HCT116 (cell line): ENCODE results near the gene UBTD1. TPM values are rescaled to one million over a fixed set of nuclear protein-coding genes. Genes with fewer than 3 reads are reported as not detected.

Source experiments
- ATAC-seq: fragments of 200-7000 bp; cut with Tn5 transposase; 2 replicates; pipeline ENCODE4 v1.9.1; 2020; ENCODE audit warnings: mild to moderate bottlenecking, moderate library complexity
- BruUV-seq: library from RNA; stranded (reverse); fragments of 400-500 nt; replicated peaks from 2 replicates; lab custom pipeline; 2021; lab: Mats Ljungman, UMichigan
- CTCF ChIA-PET: fragments of 300-600 bp; sonication (Branson Sonifier 250); formaldehyde crosslinking; loops from one replicate; lab custom pipeline; 2021; ENCODE audit warnings: antibody characterized with exemption; lab: Charles Lee
- POLR2A ChIA-PET: fragments of 300-600, 350-600 bp; sonication (Branson Sonifier 250); formaldehyde crosslinking; loops from one replicate; lab custom pipeline; 2021; ENCODE audit warnings: antibody characterized with exemption; lab: Charles Lee
- RAD21 ChIA-PET, 2 experiments: fragments of 300-600 bp; sonication (Branson Sonifier 250); formaldehyde crosslinking; loops; one replicate each; lab custom pipeline; 2023; ENCODE audit warnings: low total read pairs in 2 of 2; ENCODE audit not compliant: uncharacterized antibody in 2 of 2, unreplicated experiment in 2 of 2, low non-redundant PET in 1 of 2; lab: Charles Lee
- DNase-seq: peaks from one replicate; pipeline ENCODE4 v3.0.0-alpha.2; 2010; ENCODE audit warnings: low read depth, low spot score
- H2AFZ ChIP-seq: fragments of 200-600 bp; shearing (Covaris generic), sonication (generic); 2 replicates; pipeline ENCODE4 v1.6.1; 2017; ENCODE audit warnings: low read depth, mixed run types, mixed read lengths, antibody characterized with exemption, low read length; ENCODE audit not compliant: poor library complexity, severe bottlenecking
- H3K27ac ChIP-seq: 2 replicates; pipeline ENCODE4 v1.5.1; 2012; ENCODE audit warnings: low read depth, low read length
- H3K27me3 ChIP-seq: fragments of 200-600 bp; sonication (generic); 2 replicates; pipeline ENCODE4 v1.6.1; 2016; ENCODE audit warnings: mixed run types, low read length, mixed read lengths; ENCODE audit not compliant: insufficient read depth
- H3K36me3 ChIP-seq, 2 experiments: fragments of 200-500 bp in 1 of 2; fragments of 200-600 bp in 1 of 2; sonication (Bioruptor generic) in 1 of 2; sonication (generic) in 1 of 2; 2 replicates each; pipeline versions ENCODE4 v1.5.1 to v1.6.1; 2014 to 2016; ENCODE audit warnings: low read length in 2 of 2, inconsistent platforms in 1 of 2, mixed read lengths in 1 of 2, mixed run types in 1 of 2; ENCODE audit not compliant: insufficient read depth in 2 of 2, control insufficient read depth in 1 of 2
- H3K4me1 ChIP-seq, 2 experiments: fragments of 200-600 bp in 1 of 2; sonication (generic) in 1 of 2; 2 replicates each; pipeline versions ENCODE4 v1.5.1 to v1.6.1; 2012 to 2017; ENCODE audit warnings: low read length in 2 of 2, inconsistent platforms in 1 of 2, mild to moderate bottlenecking in 1 of 2, mixed read lengths in 1 of 2, mixed run types in 1 of 2, moderate library complexity in 1 of 2; ENCODE audit not compliant: insufficient read depth in 2 of 2, control insufficient read depth in 1 of 2
- H3K4me2 ChIP-seq: fragments of 200-600 bp; sonication (generic); 2 replicates; pipeline ENCODE4 v1.6.1; 2017; ENCODE audit warnings: mixed run types, low read length, mixed read lengths
- H3K4me3 ChIP-seq, 2 experiments: fragments of 200-600 bp in 1 of 2; sonication (generic) in 1 of 2; replicated peaks in 1 of 2; 2 replicates each; pipeline ENCODE4 v1.5.1; 2011 to 2016; ENCODE audit warnings: low read length in 2 of 2, control low read depth in 1 of 2, low read depth in 1 of 2, mild to moderate bottlenecking in 1 of 2, mixed read lengths in 1 of 2, mixed run types in 1 of 2
- H3K79me2 ChIP-seq: fragments of 200-600 bp; sonication (generic); 2 replicates; pipeline ENCODE4 v1.6.1; 2017; ENCODE audit warnings: mild to moderate bottlenecking, mixed run types, low read length, moderate library complexity, mixed read lengths; ENCODE audit not compliant: insufficient read depth
- H3K9ac ChIP-seq: fragments of 200-600 bp; sonication (generic); 2 replicates; pipeline ENCODE4 v1.6.1; 2016; ENCODE audit warnings: low read length, mixed read lengths
- H3K9me2 ChIP-seq: fragments of 200-600 bp; sonication (generic), shearing (Covaris generic); 2 replicates; pipeline ENCODE4 v1.6.1; 2017; ENCODE audit warnings: mixed run types, mild to moderate bottlenecking, moderate library complexity; ENCODE audit not compliant: insufficient read depth
- H3K9me3 ChIP-seq, 2 experiments: fragments of 200-500 bp in 1 of 2; fragments of 200-600 bp in 1 of 2; sonication (Bioruptor generic) in 1 of 2; sonication (generic) in 1 of 2; 2 replicates each; pipeline ENCODE4 v1.6.1; 2014 to 2017; ENCODE audit warnings: low read length in 2 of 2, mixed read lengths in 2 of 2, inconsistent platforms in 1 of 2, low read depth in 1 of 2, mild to moderate bottlenecking in 1 of 2, mixed run types in 1 of 2, moderate library complexity in 1 of 2; ENCODE audit not compliant: control insufficient read depth in 1 of 2, insufficient read depth in 1 of 2
- H4K20me1 ChIP-seq: fragments of 200-600 bp; sonication (generic), shearing (Covaris generic); 2 replicates; pipeline ENCODE4 v1.6.1; 2017; ENCODE audit warnings: mixed run types, mild to moderate bottlenecking, moderate library complexity; ENCODE audit not compliant: insufficient read depth
- FOSL1 ChIP-seq: IDR thresholded peaks from 2 replicates; pipeline ENCODE4 v1.6.1; 2012; ENCODE audit warnings: low read depth
- POLR2A ChIP-seq: IDR thresholded peaks from 2 replicates; pipeline ENCODE4 v1.7.0; 2011; ENCODE audit warnings: borderline replicate concordance; ENCODE audit not compliant: insufficient read depth, insufficient read length; ENCODE audit errors: extremely low read depth
- SRF ChIP-seq: IDR thresholded peaks from 2 replicates; pipeline ENCODE4 v1.6.1; 2012; ENCODE audit warnings: low read depth
- YY1 ChIP-seq: IDR thresholded peaks from 2 replicates; pipeline ENCODE4 v1.6.1; 2011; ENCODE audit warnings: low read length, low read depth, moderate library complexity, mild to moderate bottlenecking; ENCODE audit not compliant: insufficient replicate concordance; ENCODE audit errors: extremely low read depth
- intact Hi-C: fragments of 100-400 bp; cut with micrococcal nuclease; formaldehyde crosslinking; loops from 2 replicates; pipeline ENCODE4 v1.10.0; 2022
- total RNA-seq: library from RNA; stranded (reverse); gene quantifications from one replicate; pipeline ENCODE4 v1.2.1, GENCODE V29; 2021; ENCODE audit not compliant: unreplicated experiment
- TF ChIP-seq, protein P1 (sequence below): IDR thresholded peaks from 2 replicates; pipeline ENCODE4 v1.6.1; 2012; ENCODE audit warnings: low read depth
- TF ChIP-seq, protein P2 (sequence below): IDR thresholded peaks from 2 replicates; pipeline ENCODE4 v1.6.1; 2012

The UBTD1 gene
- total RNA-seq, 1 experiment from 2014 or later: 12.8 TPM

DNA sequence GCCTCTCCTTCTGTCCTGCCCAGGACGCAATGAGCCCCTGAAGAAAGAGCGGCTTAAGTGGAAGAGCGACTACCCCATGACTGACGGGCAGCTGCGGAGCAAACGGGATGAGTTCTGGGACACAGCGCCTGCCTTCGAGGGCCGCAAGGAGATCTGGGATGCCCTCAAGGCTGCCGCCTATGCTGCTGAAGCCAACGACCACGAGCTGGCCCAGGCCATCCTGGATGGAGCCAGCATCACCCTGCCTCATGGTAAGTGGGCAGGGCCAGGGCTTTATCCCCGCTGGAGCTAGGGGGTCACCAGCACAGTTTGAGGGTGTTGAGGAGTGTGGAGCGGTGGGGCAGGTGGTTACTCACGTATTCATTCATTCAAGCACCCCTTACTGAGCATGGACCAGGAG lies 69.2 kb downstream of the UBTD1 start:
- H3K4me1 ChIP-seq: peaks cover 24 to 26% of the 10 kb centered on the region in 2 experiments
- CTCF ChIA-PET: no interaction called here
- intact Hi-C loops: no loop called here

More for the DNA sequence above, 69.2 kb downstream of the UBTD1 start:
- H3K4me3 ChIP-seq: no peak overlapping the region
- no peak overlapping the region for H2AFZ ChIP-seq
- BruUV-seq: no TSS peak
- peaks cover 0 to 6% of the 10 kb centered on the region in 2 experiments; a peak in 1 of 4 replicates for H3K9me3 ChIP-seq
- H3K36me3 ChIP-seq: no peaks in the 10 kb centered on the region
- no peaks in the 10 kb centered on the region for H3K79me2 ChIP-seq
- TF ChIP-seq, protein P1, sequence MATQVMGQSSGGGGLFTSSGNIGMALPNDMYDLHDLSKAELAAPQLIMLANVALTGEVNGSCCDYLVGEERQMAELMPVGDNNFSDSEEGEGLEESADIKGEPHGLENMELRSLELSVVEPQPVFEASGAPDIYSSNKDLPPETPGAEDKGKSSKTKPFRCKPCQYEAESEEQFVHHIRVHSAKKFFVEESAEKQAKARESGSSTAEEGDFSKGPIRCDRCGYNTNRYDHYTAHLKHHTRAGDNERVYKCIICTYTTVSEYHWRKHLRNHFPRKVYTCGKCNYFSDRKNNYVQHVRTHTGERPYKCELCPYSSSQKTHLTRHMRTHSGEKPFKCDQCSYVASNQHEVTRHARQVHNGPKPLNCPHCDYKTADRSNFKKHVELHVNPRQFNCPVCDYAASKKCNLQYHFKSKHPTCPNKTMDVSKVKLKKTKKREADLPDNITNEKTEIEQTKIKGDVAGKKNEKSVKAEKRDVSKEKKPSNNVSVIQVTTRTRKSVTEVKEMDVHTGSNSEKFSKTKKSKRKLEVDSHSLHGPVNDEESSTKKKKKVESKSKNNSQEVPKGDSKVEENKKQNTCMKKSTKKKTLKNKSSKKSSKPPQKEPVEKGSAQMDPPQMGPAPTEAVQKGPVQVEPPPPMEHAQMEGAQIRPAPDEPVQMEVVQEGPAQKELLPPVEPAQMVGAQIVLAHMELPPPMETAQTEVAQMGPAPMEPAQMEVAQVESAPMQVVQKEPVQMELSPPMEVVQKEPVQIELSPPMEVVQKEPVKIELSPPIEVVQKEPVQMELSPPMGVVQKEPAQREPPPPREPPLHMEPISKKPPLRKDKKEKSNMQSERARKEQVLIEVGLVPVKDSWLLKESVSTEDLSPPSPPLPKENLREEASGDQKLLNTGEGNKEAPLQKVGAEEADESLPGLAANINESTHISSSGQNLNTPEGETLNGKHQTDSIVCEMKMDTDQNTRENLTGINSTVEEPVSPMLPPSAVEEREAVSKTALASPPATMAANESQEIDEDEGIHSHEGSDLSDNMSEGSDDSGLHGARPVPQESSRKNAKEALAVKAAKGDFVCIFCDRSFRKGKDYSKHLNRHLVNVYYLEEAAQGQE: no peak
- TF ChIP-seq, protein P2, sequence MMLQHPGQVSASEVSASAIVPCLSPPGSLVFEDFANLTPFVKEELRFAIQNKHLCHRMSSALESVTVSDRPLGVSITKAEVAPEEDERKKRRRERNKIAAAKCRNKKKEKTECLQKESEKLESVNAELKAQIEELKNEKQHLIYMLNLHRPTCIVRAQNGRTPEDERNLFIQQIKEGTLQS: no peak
- TF ChIP-seq SRF (no peak), FOSL1 (no peak), POLR2A (no peak), YY1 (no peak)
- H3K9ac ChIP-seq: no peak overlapping the region
- DNase-seq: no peak
- H3K27ac ChIP-seq: no peak overlapping the region
- no peak overlapping the region for H3K4me2 ChIP-seq
- ChIA-PET POLR2A (no interaction called here), RAD21 (no interaction called here)
- no peaks in the 10 kb centered on the region for H3K9me2 ChIP-seq
- no peaks in the 10 kb centered on the region for H4K20me1 ChIP-seq
- no peak for ATAC-seq
- H3K27me3 ChIP-seq: no peaks in the 10 kb centered on the region
